ENCODE data around the gene KHSRP. TPM values are rescaled to one million over a fixed set of nuclear protein-coding genes. Genes with fewer than 3 reads are reported as not detected.

KHSRP gene
- total and polyA plus RNA-seq, 10 donors = 35.8 to 174 (median 124) TPM

GRCh38 chr19:6373096-6373812 is 51.4 kb downstream of the KHSRP start:
- no peak for TF ChIP-seq POLR2A (IDR thresholded peaks at IDR 0.05)
- TF ChIP-seq CTCF (IDR thresholded peaks at IDR 0.05 in 8 of 11, conservative IDR thresholded peaks at IDR 0.05 in 3 of 11) = no peak
- intact Hi-C loops (cut with DNase I; ENCODE audit: low total_unique reads) = no loop called here
- Histone ChIP-seq H3K9me3 (no peaks in the 10 kb centered on the region), H3K27ac (peak overlapping the region; percentile 92 to 100 (median 99)), H3K4me1 (peaks cover 5 to 20% (median 15%) of the 10 kb centered on the region in 6 donors), H3K36me3 (peaks cover 0 to 37% (median 13%) of the 10 kb centered on the region in 6 donors), H3K27me3 (replicated peaks in 1 of 7) (no peaks in the 10 kb centered on the region), H3K4me3 (peak overlapping the region; percentile 71 to 99 (median 90))
- peak; percentile 100 for DNase-seq
- WGBS, 5 donors = 1 to 2% (median 2%) methylated on average over 35 to 53 of the region's 53 CpGs

GRCh38 chr19:6372594-6373095 is 52.0 kb downstream of the KHSRP start, which contains the start of gene ALKBH7:
Gene ALKBH7, plus strand, starts transcription at chr19:6372794. Its CDS starts 27 bp downstream, at chr19:6372821.
- Histone ChIP-seq H3K9me3 (no peaks in the 10 kb centered on the region), H3K27me3 (replicated peaks in 1 of 7) (no peaks in the 10 kb centered on the region), H3K36me3 (peaks cover 0 to 37% (median 19%) of the 10 kb centered on the region in 6 donors), H3K27ac (peak within 1 kb of the TSS; percentile 92 to 100 (median 99)), H3K4me1 (peaks cover 5 to 20% (median 15%) of the 10 kb centered on the region in 6 donors), H3K4me3 (peak within 1 kb of the TSS; percentile 71 to 99 (median 90))
- peak; percentile 98 for DNase-seq
- intact Hi-C loops (cut with DNase I; ENCODE audit: low total_unique reads) = no loop called here
- peak in 1 of 3 donors; percentile 8 for TF ChIP-seq POLR2A (IDR thresholded peaks at IDR 0.05)
- TF ChIP-seq CTCF (IDR thresholded peaks at IDR 0.05 in 8 of 11, conservative IDR thresholded peaks at IDR 0.05 in 3 of 11) = peak in 4 of 11 experiments; percentile 13 to 35 (median 18)
- TF ChIP-seq POLR2AphosphoS5 (IDR thresholded peaks at IDR 0.05) = peak; percentile 81 to 91 (median 87)
- 0 to 2% (median 1%) methylated on average over 26 to 47 of the region's 47 CpGs for WGBS, 5 donors

GRCh38 chr19:6364353-6364752 is 60.3 kb downstream of the KHSRP start:
- no peak for DNase-seq
- intact Hi-C loops (cut with DNase I; ENCODE audit: low total_unique reads) = no loop called here

More at GRCh38 chr19:6364353-6364752, 60.3 kb downstream of the KHSRP start:
- H3K27me3 ChIP-seq (replicated peaks in 1 of 7) = no peaks in the 10 kb centered on the region
- 96 to 98% (median 97%) methylated on average over 15 to 21 of the region's 21 CpGs for WGBS, 5 donors
- H3K36me3 ChIP-seq = peaks cover 0 to 64% (median 56%) of the 10 kb centered on the region in 6 donors
- no peak overlapping the region for H3K4me3 ChIP-seq
- H3K9me3 ChIP-seq = no peaks in the 10 kb centered on the region
- no peak for TF ChIP-seq CTCF (IDR thresholded peaks at IDR 0.05 in 8 of 11, conservative IDR thresholded peaks at IDR 0.05 in 3 of 11)
- TF ChIP-seq POLR2AphosphoS5 (IDR thresholded peaks at IDR 0.05) = no peak
- no peak for TF ChIP-seq POLR2A (IDR thresholded peaks at IDR 0.05)
- H3K4me1 ChIP-seq = peaks cover 9 to 33% (median 20%) of the 10 kb centered on the region in 6 donors
- H3K27ac ChIP-seq = no peak overlapping the region

Small RNAs within 50 kb of the gene (microRNA-seq; reads per million reads assigned to microRNA genes)
- gene MIR3940 (2.0 to 21.0 (median 15.9) reads per million in 3 donors), gene MIR6790 (0 reads per million in 3 donors), gene MIR6885 (0.57 to 1.1 (median 0.72) reads per million in 3 donors)

Small RNAs within 50 kb of the gene (small RNA-seq; reads per million reads assigned to genes)
- gene MIR6790 (0 to 0.08 (median 0) reads per million in 4 donors), gene MIR6885 (0 to 0.14 (median 0) reads per million in 4 donors)

Other genes with a start within 250 kb of the KHSRP start
- gene MLLT1, start 144.8 kb downstream of the KHSRP start, total RNA-seq = 10 to 100 TPM; 18.9 to 57.2 (median 41.3) TPM
- 10 to 100 TPM; 10.1 to 20.6 (median 15.0) TPM for gene MLLT1, start 144.8 kb downstream of the KHSRP start, polyA plus RNA-seq
- under 1 TPM in 2 of 7 donors, not detected in 5; 0.23 to 0.66 TPM for gene ACER1, start 91.2 kb downstream of the KHSRP start, total RNA-seq
- gene ACER1, start 91.2 kb downstream of the KHSRP start, polyA plus RNA-seq = under 1 TPM; 0.11 to 0.19 (median 0.12) TPM
- gene CLPP, start 63.3 kb downstream of the KHSRP start, total RNA-seq = 10 to 100 TPM; 45.3 to 68.6 (median 53.7) TPM
- gene CLPP, start 63.3 kb downstream of the KHSRP start, polyA plus RNA-seq = 10 to 100 TPM; 43.6 to 66.4 (median 55.9) TPM
- 10 to 100 TPM; 35.5 to 50.6 (median 42.5) TPM for gene ALKBH7, start 52.0 kb downstream of the KHSRP start, total RNA-seq
- gene ALKBH7, start 52.0 kb downstream of the KHSRP start, polyA plus RNA-seq = 10 to 100 TPM; 64.6 to 80.3 (median 68.3) TPM
- gene PSPN, start 48.9 kb downstream of the KHSRP start, total RNA-seq = 1 to 10 TPM; 1.3 to 2.2 (median 1.9) TPM
- 1 to 10 TPM in 1 of 3 donors, under 1 TPM in 2; 0.43 to 1.2 (median 0.53) TPM for gene PSPN, start 48.9 kb downstream of the KHSRP start, polyA plus RNA-seq
- 10 to 100 TPM; 35.1 to 51.4 (median 42.3) TPM for gene GTF2F1, start 31.6 kb downstream of the KHSRP start, total RNA-seq
- 10 to 100 TPM; 28.3 to 43.7 (median 35.2) TPM for gene GTF2F1, start 31.6 kb downstream of the KHSRP start, polyA plus RNA-seq
- gene SLC25A41, start 9.0 kb upstream of the KHSRP start, total RNA-seq = under 1 TPM in 1 of 7 donors, not detected in 6; 0.58 TPM
- under 1 TPM; 0.18 to 0.77 (median 0.35) TPM for gene SLC25A41, start 9.0 kb upstream of the KHSRP start, polyA plus RNA-seq
- 10 to 100 TPM; 14.9 to 39.6 (median 19.6) TPM for gene SLC25A23, start 35.0 kb upstream of the KHSRP start, total RNA-seq
- gene SLC25A23, start 35.0 kb upstream of the KHSRP start, polyA plus RNA-seq = 10 to 100 TPM in 2 of 3 donors, 1 to 10 TPM in 1; 7.5 to 11.4 (median 10.5) TPM
- 1 to 10 TPM in 5 of 7 donors, not detected in 2; 1.1 to 2.0 (median 1.3) TPM for gene CRB3, start 39.5 kb upstream of the KHSRP start, total RNA-seq
- 1 to 10 TPM; 1.0 to 1.5 (median 1.1) TPM for gene CRB3, start 39.5 kb upstream of the KHSRP start, polyA plus RNA-seq
- gene DENND1C, start 57.0 kb upstream of the KHSRP start, total RNA-seq = 10 to 100 TPM; 39.3 to 70.9 (median 58.5) TPM
- 10 to 100 TPM; 36.8 to 67.1 (median 65.1) TPM for gene DENND1C, start 57.0 kb upstream of the KHSRP start, polyA plus RNA-seq
- gene TUBB4A, start 77.5 kb upstream of the KHSRP start, total RNA-seq = 10 to 100 TPM; 11.4 to 23.8 (median 20.7) TPM
- gene TUBB4A, start 77.5 kb upstream of the KHSRP start, polyA plus RNA-seq = 1 to 10 TPM; 1.7 to 7.2 (median 2.0) TPM
- gene TNFSF9, start 106.2 kb upstream of the KHSRP start, total RNA-seq = 1 to 10 TPM in 6 of 7 donors, under 1 TPM in 1; 0.72 to 4.1 (median 3.3) TPM
- gene TNFSF9, start 106.2 kb upstream of the KHSRP start, polyA plus RNA-seq = 1 to 10 TPM; 1.5 to 3.1 (median 2.7) TPM
- 1 to 10 TPM in 6 of 7 donors, under 1 TPM in 1; 0.69 to 7.3 (median 3.0) TPM for gene CD70, start 166.3 kb upstream of the KHSRP start, total RNA-seq
- gene CD70, start 166.3 kb upstream of the KHSRP start, polyA plus RNA-seq = 1 to 10 TPM; 3.6 to 6.6 (median 3.9) TPM
- gene TNFSF14, start 245.3 kb upstream of the KHSRP start, total RNA-seq = 10 to 100 TPM in 2 of 7 donors, 1 to 10 TPM in 5; 5.2 to 10.6 (median 8.2) TPM
- 1 to 10 TPM in 2 of 3 donors, under 1 TPM in 1; 0.41 to 1.6 (median 1.1) TPM for gene TNFSF14, start 245.3 kb upstream of the KHSRP start, polyA plus RNA-seq